Stimulated activated naive CD8-positive, alpha-beta T cell treated with anti-CD3 and anti-CD28 coated beads, Interleukin-15, Interleukin-2, amounts not matched to agents 100 ng/mL and 50 ng/mL, for 24 hours (primary cell): ENCODE results near the gene CD46.
A peak's percentile ranks its signal among the peaks of the same experiment; 100 is the strongest.
"Not testable (repeated sequence)": the region's sequence is repeated elsewhere in the genome, so short reads cannot be mapped to it uniquely, and the experiment has no call there.

ENCODE experiments used
- H3K27ac Mint-ChIP-seq: one replicate; pipeline ENCODE4 v1.8.0; 2021; ENCODE audit warnings: mild to moderate bottlenecking, mixed read lengths
- H3K27me3 Mint-ChIP-seq: one replicate; pipeline ENCODE4 v1.8.0; 2021; ENCODE audit warnings: mixed read lengths
- H3K36me3 Mint-ChIP-seq: one replicate; pipeline ENCODE4 v1.8.0; 2021; ENCODE audit warnings: low read depth, mixed read lengths
- H3K4me1 Mint-ChIP-seq: one replicate; pipeline ENCODE4 v1.8.0; 2021; ENCODE audit warnings: low read depth, mixed read lengths
- H3K4me3 Mint-ChIP-seq: one replicate; pipeline ENCODE4 v1.8.0; 2021; ENCODE audit warnings: mild to moderate bottlenecking, mixed read lengths
- H3K9me3 Mint-ChIP-seq: one replicate; pipeline ENCODE4 v1.8.0; 2021; ENCODE audit warnings: mixed read lengths

CD46 gene

DNA sequence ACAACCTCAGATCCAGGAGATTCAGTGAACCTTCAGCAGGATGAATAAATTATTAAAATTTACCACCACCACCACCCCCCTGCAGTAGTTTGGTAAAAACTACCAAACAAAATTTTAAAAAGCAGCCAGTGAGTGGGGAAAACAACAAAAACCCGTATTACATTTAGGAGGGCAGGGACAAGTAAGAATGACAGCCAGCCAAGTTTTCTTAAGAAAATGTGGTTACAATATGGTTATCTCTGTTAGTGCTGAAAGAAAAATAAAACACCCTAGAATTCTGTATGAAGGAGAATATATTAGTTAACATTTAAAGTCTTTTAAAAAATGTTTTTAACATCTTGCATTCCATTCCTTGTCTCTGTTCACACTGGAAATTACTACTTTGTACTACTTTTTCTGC, 14.7 kb downstream of the CD46 start:
- peaks cover 7% of the 10 kb centered on the region for H3K9me3 Mint-ChIP-seq
- H3K27ac Mint-ChIP-seq, result no peak overlapping the region
- peaks cover 7% of the 10 kb centered on the region for H3K4me1 Mint-ChIP-seq
- H3K4me3 Mint-ChIP-seq, result no peak overlapping the region
- H3K27me3 Mint-ChIP-seq, result no peaks in the 10 kb centered on the region
- peaks cover 89% of the 10 kb centered on the region for H3K36me3 Mint-ChIP-seq

DNA sequence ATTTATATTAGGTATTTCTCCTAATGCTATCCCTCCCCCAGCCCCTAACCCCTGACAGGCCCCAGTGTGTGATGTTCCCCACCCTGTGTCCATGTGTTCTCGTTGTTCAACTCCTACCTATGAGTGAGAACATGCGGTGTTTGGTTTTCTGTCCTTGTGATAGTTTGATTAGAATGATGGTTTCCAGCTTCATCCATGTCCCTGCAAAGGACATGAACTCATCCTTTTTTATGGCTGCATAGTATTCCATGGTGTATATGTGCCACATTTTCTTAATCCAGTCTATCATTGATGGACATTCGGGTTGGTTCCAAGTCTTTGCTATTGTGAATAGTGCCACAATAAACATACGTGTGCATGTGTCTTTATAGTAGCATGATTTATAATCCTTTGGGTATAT, 18.7 kb downstream of the CD46 start:
- not testable (repeated sequence) for H3K27ac Mint-ChIP-seq, H3K4me3 Mint-ChIP-seq, H3K27me3 Mint-ChIP-seq
- Mint-ChIP-seq H3K4me1 (peaks cover 12% of the 10 kb centered on the region), H3K36me3 (peaks cover 93% of the 10 kb centered on the region), H3K9me3 (peaks cover 12% of the 10 kb centered on the region)

DNA sequence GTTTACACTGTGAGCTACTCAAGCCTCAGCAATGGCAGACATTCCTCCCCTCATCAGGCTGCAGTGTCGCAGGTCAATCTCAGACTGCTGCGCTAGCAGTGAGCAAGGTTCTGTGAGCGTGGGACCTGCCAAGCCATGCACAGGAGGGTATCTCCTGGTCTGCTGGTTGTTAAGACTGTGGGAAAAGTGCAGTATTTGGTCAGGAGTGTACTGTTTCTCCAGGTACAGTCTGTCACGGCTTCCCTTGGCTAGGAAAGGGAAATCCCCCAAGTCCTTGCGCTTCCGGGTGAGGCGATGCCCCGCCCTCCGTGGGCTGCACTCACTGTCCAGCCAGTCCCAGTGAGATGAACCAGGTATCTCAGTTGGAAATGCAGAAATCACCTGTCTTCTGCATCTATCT, 24.2 kb downstream of the CD46 start:
- not testable (repeated sequence) for H3K4me3 Mint-ChIP-seq, H3K27ac Mint-ChIP-seq, H3K27me3 Mint-ChIP-seq, H3K9me3 Mint-ChIP-seq
- Mint-ChIP-seq H3K36me3 (peaks cover 98% of the 10 kb centered on the region), H3K4me1 (peaks cover 20% of the 10 kb centered on the region)

DNA sequence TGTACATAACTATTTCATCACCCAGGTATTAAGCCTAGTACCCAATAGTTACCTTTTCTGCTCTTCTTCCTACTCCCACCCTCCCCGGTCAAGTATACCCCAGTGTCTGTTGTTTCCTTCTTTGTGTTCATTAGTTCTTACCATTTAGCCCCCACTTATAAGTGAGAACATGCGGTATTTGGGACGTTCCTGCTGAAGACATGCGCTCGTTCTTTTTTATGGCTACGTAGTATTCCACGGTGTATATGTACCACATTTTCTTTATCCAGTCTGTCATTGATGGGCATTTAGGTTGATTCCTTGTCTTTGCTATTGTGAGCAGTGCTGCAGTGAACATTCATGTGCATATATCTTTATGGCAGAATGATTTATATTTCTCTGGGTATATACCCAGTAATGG, 25.6 kb downstream of the CD46 start:
- H3K36me3 Mint-ChIP-seq, result peaks cover 94% of the 10 kb centered on the region
- H3K4me3 Mint-ChIP-seq, H3K27ac Mint-ChIP-seq, H3K9me3 Mint-ChIP-seq, H3K27me3 Mint-ChIP-seq: not testable (repeated sequence)
- H3K4me1 Mint-ChIP-seq, result peaks cover 20% of the 10 kb centered on the region

DNA sequence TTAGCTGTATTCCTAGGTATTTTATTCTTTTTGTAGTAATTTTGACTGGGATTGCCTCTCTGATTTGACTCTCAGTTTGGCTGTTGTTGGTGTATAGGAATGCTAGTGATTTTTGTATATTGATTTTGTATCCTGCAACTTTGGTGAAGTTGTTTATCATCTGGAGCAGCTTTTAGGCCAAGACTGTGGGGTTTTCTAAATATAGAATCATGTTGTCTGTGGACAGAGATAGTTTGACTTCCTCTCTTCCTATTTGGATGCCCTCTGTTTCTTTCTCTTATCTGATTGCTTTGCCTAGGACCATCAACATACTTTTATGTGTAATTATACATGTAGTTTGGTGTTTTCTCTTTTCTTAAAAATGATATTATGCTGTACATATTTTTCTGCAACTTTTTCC, 27.2 kb downstream of the CD46 start:
- peaks cover 87% of the 10 kb centered on the region for H3K36me3 Mint-ChIP-seq
- H3K27ac Mint-ChIP-seq, result no peak overlapping the region
- no peak overlapping the region for H3K4me3 Mint-ChIP-seq
- peaks cover 15% of the 10 kb centered on the region for H3K4me1 Mint-ChIP-seq
- H3K27me3 Mint-ChIP-seq, result no peaks in the 10 kb centered on the region
- no peaks in the 10 kb centered on the region for H3K9me3 Mint-ChIP-seq

DNA sequence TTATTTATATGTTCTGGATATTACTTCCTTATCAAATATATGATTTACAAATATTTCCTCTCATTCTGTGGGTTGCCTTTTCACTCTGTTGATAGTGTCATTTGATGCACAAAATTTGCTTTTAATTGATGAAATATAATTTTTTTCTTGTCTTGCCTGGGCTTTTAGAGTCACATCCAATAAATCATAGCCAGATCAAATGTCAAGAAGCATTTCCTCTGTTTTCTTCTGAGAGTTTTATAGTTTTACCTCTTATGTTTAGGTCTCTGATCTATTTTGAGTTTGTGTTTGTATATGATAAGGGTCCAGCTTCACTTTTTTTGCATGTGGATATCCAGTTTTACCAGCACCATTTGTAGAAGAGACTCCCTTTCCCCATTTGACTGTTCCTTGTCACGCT, 29.5 kb downstream of the CD46 start:
- H3K27ac Mint-ChIP-seq, result no peak overlapping the region
- no peak overlapping the region for H3K4me3 Mint-ChIP-seq
- H3K4me1 Mint-ChIP-seq, result peaks cover 15% of the 10 kb centered on the region
- H3K27me3 Mint-ChIP-seq, result no peaks in the 10 kb centered on the region
- H3K36me3 Mint-ChIP-seq, result peaks cover 78% of the 10 kb centered on the region
- no peaks in the 10 kb centered on the region for H3K9me3 Mint-ChIP-seq

DNA sequence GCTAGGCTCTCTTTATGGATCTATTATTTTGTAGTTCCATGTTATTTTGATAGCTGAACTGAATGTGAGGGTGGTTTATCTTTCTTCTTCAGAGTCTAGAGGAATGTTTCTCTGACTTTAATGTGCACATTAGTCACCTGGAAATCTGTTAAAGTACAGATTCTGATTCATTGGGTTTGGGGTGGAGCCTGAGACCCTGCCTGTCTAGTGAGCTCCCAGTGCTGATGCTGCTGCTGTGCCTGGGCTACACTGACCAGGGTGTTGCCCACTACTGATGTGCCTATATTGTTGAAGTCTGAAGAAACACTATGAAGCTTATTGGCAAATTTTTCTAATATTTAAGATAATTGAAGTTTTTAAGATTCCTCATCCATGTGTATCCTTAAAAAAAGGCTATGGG, 35.9 kb downstream of the CD46 start:
- Mint-ChIP-seq H3K4me1 (no peaks in the 10 kb centered on the region), H3K9me3 (no peaks in the 10 kb centered on the region), H3K27ac (no peak overlapping the region), H3K36me3 (peaks cover 40% of the 10 kb centered on the region), H3K27me3 (no peaks in the 10 kb centered on the region), H3K4me3 (no peak overlapping the region)

DNA sequence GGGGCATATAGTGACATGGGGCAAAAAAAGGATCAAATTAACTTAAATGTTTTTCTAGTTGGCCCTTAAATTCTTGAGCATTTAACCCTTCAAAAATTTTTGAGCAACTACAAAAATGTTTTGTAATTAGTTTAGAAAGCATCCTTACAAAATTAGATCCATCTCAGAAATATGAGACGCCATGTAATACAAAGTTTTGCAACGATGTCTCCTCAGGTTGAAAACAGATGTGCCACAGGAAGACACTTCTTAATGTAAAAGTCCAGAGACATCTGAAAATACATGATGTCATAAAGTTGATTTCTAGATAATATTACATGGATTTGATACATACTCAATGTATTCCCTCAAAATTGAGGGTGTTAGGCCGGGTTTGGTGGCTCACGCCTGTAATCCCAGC, 37.5 kb downstream of the CD46 start:
- Mint-ChIP-seq H3K4me3 (no peak overlapping the region), H3K27ac (no peak overlapping the region), H3K9me3 (no peaks in the 10 kb centered on the region), H3K27me3 (no peaks in the 10 kb centered on the region), H3K4me1 (no peaks in the 10 kb centered on the region), H3K36me3 (peaks cover 35% of the 10 kb centered on the region)

DNA sequence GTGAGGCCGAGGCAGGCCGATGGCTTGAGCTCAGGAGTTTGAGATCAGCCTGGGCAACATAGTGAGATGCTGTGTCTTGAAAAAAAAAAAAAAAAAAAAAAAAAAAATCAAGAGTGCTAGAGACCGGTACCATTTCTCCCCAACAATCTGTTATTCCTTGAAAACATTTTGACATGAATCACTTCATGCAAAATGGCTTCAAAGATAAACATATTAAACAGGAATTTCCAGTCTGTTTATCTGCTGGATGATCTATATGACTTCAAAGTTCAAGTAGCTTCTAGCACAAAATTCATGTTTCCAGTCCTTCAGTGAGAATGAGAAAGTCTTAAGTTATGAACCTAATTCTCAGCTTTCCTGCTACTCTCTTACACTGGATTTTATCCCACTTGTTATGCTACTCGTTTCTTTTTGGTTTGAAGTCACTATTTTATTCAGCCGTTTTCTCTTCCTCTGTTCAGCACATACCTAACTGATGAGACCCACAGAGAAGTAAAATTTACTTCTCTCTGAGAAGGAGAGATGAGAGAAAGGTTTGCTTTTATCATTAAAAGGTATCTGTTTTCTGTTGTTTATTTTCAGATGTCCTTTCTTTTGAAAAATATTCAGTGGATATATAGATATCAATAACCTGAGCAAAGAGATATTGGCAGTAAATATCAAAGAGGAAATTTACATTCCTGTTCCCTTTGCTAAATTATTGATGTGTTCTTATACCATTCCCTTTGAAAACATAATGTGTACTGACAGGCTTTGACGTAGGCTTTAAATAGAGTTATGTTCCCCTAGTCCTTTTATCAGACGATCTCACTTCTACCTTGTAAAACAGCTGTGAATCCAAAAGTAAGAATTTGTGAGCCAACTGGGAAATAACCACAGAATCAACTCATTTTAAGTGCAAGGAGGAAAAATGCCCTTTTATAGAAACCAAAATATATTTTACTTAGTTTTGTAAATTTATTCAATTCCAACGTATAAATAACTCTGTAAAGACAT, 38.2 kb downstream of the CD46 start:
- no peaks in the 10 kb centered on the region for H3K27me3 Mint-ChIP-seq
- H3K4me3 Mint-ChIP-seq, result no peak overlapping the region
- no peaks in the 10 kb centered on the region for H3K9me3 Mint-ChIP-seq
- H3K4me1 Mint-ChIP-seq, result no peaks in the 10 kb centered on the region
- H3K36me3 Mint-ChIP-seq, result peaks cover 29% of the 10 kb centered on the region
- no peak overlapping the region for H3K27ac Mint-ChIP-seq

DNA sequence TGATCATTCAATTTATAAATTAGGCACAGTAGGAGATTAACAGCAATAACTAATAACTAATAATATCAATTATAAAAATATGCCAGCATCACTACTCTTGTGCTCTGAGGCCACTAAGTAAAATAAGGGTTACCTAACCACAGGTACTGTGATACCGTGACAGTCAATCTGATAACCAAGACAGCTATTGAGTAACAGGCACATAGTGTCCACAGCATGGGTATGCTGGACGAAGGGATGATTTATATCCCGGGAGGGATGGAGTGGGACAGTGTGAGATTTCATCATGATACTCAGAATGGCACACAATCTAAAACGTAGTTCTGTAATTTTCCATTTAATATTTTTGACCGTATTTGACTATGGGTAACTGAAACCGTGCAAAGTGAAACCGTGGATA, 39.4 kb downstream of the CD46 start:
- Mint-ChIP-seq H3K9me3 (no peaks in the 10 kb centered on the region), H3K27ac (no peak overlapping the region), H3K36me3 (peaks cover 24% of the 10 kb centered on the region), H3K4me3 (no peak overlapping the region), H3K27me3 (no peaks in the 10 kb centered on the region), H3K4me1 (no peaks in the 10 kb centered on the region)

DNA sequence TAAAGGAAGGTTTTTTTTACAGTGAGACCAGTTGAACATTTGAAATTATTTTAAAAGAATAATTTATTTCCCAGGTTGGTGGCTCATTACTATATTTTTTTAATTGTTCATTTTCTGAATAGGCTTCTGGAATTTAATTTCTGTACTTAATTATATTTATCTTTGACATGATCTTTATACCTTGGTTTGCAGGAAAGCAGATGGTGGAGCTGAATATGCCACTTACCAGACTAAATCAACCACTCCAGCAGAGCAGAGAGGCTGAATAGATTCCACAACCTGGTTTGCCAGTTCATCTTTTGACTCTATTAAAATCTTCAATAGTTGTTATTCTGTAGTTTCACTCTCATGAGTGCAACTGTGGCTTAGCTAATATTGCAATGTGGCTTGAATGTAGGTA, 41.5 kb downstream of the CD46 start:
- Mint-ChIP-seq H3K27ac (no peak overlapping the region), H3K4me1 (peaks cover 16% of the 10 kb centered on the region), H3K9me3 (no peaks in the 10 kb centered on the region), H3K4me3 (no peak overlapping the region), H3K36me3 (peaks cover 19% of the 10 kb centered on the region), H3K27me3 (no peaks in the 10 kb centered on the region)

DNA sequence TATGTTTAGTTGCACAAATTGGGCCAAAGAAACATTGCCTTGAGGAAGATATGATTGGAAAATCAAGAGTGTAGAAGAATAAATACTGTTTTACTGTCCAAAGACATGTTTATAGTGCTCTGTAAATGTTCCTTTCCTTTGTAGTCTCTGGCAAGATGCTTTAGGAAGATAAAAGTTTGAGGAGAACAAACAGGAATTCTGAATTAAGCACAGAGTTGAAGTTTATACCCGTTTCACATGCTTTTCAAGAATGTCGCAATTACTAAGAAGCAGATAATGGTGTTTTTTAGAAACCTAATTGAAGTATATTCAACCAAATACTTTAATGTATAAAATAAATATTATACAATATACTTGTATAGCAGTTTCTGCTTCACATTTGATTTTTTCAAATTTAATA, 43.0 kb downstream of the CD46 start:
- Mint-ChIP-seq H3K4me1 (peaks cover 32% of the 10 kb centered on the region), H3K27ac (no peak overlapping the region)

DNA sequence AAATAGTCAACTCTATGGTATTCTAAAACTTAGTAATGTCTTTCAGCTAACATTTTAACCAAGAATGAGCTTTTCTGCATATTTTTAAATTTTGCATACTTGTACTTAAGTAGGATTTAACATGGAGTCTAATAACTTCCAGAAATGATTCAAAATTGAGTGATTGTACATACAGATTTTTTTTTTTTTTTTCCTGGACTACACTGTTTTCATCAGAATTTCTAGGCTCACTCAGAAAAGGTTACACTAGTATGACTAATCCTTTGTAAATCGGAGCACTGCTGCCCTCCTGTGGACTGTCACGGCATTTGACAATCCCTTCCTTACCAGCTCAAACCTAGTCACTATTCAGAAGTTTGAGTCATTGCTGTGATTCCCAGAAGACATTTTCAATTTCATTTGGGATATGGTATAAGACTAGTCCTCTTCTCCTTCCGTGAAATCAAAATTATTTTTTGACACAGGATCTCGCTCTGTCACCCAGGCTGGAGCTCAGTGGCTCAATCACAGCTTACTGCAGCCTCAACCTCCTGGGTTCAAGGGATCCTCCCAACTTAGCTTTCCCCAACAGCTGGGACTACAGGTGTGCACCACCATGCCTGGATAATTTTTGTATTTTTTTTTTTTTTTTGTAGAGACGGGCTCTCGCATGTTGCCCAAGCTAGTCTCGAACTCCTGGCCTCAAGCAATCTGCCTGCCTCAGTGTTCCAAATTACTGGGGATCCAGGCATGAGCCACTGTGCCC, 45.5 kb downstream of the CD46 start:
- H3K36me3 Mint-ChIP-seq, result peaks cover 14% of the 10 kb centered on the region

More for the DNA sequence above, 43.0 kb downstream of the CD46 start:
- H3K27me3 Mint-ChIP-seq, result no peaks in the 10 kb centered on the region
- H3K4me3 Mint-ChIP-seq, result no peak overlapping the region
- peaks cover 15% of the 10 kb centered on the region for H3K36me3 Mint-ChIP-seq
- no peaks in the 10 kb centered on the region for H3K9me3 Mint-ChIP-seq

DNA sequence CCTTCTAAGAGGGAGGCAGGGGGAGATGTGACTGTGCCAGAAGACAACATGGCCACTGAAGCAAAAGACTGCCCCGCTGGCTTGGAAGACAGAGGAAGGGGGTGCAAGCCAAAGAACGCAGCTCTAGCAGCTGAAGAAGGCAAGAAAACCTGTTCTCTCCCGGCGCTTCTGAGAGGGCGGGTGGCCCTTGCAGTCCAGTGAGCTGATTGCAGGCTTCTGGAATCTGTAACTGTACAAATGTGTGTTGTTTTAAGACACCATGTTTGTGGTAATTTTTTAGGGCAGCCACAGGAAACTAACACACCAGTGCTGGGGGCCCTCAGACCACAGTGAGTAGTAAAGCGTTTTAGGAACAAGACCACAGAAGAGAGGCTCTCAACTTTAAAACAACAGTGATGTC, 47.0 kb downstream of the CD46 start:
- Mint-ChIP-seq H3K4me1 (peaks cover 37% of the 10 kb centered on the region), H3K4me3 (no peak overlapping the region), H3K9me3 (no peaks in the 10 kb centered on the region), H3K36me3 (peaks cover 13% of the 10 kb centered on the region), H3K27ac (peak overlapping the region; percentile 38), H3K27me3 (no peaks in the 10 kb centered on the region)

More for the DNA sequence above, 45.5 kb downstream of the CD46 start:
- Mint-ChIP-seq H3K27me3 (no peaks in the 10 kb centered on the region), H3K9me3 (no peaks in the 10 kb centered on the region), H3K4me3 (no peak overlapping the region), H3K4me1 (peaks cover 37% of the 10 kb centered on the region), H3K27ac (no peak overlapping the region)

DNA sequence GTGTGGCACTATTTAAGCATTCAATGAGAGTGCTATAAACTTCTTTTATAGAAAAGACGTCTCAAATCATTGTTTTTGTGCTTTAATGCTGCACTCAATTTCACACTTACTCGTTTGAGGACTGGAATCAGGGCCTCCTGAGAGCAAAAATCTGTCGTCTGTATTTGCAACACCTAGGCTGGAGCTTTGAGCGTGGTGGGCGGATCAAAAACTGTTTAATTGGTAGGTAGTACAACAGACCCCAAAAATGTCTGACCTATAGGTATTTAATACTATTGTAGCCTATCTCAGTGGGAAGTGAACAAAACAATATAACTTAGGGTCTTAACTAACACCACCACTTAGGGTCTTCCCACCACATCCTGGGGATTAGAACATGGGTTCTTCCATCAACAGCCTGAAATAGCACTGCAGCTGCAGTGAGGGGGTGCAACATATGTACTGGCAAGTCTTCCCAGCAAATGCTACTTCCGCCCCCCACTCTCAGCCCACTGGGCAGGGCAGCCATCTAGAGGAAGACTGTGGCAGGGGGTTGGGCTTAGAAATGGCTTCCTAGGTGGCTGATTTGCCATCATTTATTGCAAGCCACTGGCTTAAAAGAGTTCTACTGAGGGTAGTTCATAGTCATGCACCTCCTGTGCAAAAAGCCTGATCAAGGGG, 48.3 kb downstream of the CD46 start:
- Mint-ChIP-seq H3K27ac (no peak overlapping the region), H3K9me3 (no peaks in the 10 kb centered on the region), H3K27me3 (no peaks in the 10 kb centered on the region), H3K4me1 (peaks cover 37% of the 10 kb centered on the region), H3K4me3 (no peak overlapping the region), H3K36me3 (peaks cover 13% of the 10 kb centered on the region)
